Neural progenitor cell (in vitro differentiated cells): ENCODE results near the gene ZFP3.

Experiments used
- EZH2 ChIP-seq: fragments of 200-600 bp; sonication (generic); IDR thresholded peaks from 2 replicates; pipeline ENCODE4 v1.6.1; 2017; ENCODE audit warnings: antibody characterized with exemption, mild to moderate bottlenecking, moderate library complexity
- EZH2phosphoT487 ChIP-seq: fragments of 200-600 bp; sonication (generic); IDR thresholded peaks from 2 replicates; pipeline ENCODE4 v1.6.1; 2017; ENCODE audit warnings: antibody characterized with exemption
- TF ChIP-seq, protein P1 (sequence below): fragments of 200-600 bp; sonication (generic); IDR thresholded peaks from 2 replicates; pipeline ENCODE4 v1.5.1; 2017; ENCODE audit warnings: antibody characterized with exemption, mild to moderate bottlenecking

DNA sequence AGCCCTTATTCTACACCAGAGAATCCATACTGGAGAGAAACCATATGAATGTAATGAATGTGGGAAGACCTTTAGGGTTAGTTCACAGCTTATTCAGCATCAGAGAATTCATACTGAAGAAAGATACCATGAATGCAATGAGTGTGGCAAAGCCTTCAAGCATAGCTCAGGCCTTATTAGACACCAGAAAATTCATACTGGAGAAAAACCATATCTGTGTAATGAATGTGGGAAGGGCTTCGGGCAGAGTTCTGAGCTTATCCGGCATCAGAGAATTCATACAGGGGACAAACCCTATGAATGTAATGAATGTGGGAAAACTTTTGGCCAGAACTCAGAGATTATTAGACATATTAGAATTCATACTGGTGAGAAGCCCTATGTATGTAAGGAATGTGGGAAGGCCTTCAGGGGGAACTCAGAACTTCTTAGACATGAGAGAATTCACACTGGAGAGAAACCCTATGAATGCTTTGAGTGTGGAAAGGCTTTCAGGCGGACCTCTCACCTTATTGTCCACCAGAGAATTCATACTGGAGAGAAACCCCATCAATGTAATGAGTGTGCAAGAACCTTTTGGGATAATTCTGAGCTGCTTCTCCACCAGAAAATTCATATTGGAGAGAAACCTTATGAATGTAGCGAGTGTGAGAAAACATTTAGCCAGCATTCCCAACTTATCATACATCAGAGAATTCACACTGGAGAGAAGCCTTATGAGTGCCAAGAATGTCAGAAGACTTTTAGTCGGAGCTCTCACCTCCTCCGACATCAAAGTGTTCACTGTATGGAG lies 14.1 kb downstream of the ZFP3 start:
- TF ChIP-seq, protein P1, sequence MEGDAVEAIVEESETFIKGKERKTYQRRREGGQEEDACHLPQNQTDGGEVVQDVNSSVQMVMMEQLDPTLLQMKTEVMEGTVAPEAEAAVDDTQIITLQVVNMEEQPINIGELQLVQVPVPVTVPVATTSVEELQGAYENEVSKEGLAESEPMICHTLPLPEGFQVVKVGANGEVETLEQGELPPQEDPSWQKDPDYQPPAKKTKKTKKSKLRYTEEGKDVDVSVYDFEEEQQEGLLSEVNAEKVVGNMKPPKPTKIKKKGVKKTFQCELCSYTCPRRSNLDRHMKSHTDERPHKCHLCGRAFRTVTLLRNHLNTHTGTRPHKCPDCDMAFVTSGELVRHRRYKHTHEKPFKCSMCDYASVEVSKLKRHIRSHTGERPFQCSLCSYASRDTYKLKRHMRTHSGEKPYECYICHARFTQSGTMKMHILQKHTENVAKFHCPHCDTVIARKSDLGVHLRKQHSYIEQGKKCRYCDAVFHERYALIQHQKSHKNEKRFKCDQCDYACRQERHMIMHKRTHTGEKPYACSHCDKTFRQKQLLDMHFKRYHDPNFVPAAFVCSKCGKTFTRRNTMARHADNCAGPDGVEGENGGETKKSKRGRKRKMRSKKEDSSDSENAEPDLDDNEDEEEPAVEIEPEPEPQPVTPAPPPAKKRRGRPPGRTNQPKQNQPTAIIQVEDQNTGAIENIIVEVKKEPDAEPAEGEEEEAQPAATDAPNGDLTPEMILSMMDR: no peak
- TF ChIP-seq EZH2 (no peak), EZH2phosphoT487 (no peak)
